HepG2 (cell line): Measurements from ENCODE around the gene ABCC10. TPM values are rescaled to one million over a fixed set of nuclear protein-coding genes. Genes with fewer than 3 reads are reported as not detected.

Experiments
- ATAC-seq: fragments of 200-7000 bp; cut with Tn5 transposase; 3 replicates; pipeline ENCODE4 v1.9.1; 2020; ENCODE audit warnings: mild to moderate bottlenecking, moderate library complexity
- BruUV-seq: library from RNA; stranded (reverse); fragments of 400-500 nt; replicated peaks from 2 replicates; lab custom pipeline; 2021; lab: Mats Ljungman, UMichigan
- CTCF ChIA-PET: fragments of 300-600 bp; formaldehyde crosslinking; extraction: SDS; loops from one replicate; lab custom pipeline; 2021; ENCODE audit warnings: low total read pairs, inconsistent platforms, low intra/inter-chr PET ratio; lab: Yijun Ruan, JAX
- POLR2A ChIA-PET: fragments of 350-600 bp; sonication (Branson Sonifier 250); formaldehyde crosslinking; loops from one replicate; lab custom pipeline; 2020; ENCODE audit warnings: antibody characterized with exemption, inconsistent platforms; lab: Yijun Ruan, JAX
- DNase-seq: peaks from one replicate; pipeline ENCODE4 v3.0.0-alpha.2; 2015; ENCODE audit warnings: low spot score
- FAIRE-seq: peaks from 3 replicates; lab custom pipeline; 2011; peaks lifted over from hg19 to GRCh38; lab: Jason Lieb, UNC
- H2AFZ ChIP-seq: one replicate; pipeline ENCODE4 v1.6.1; 2011; ENCODE audit warnings: low read length, inconsistent platforms
- H3K27ac ChIP-seq: fragments of 300-600 bp; 3 replicates; pipeline ENCODE4 v1.8.0; 2011; ENCODE audit warnings: mixed run types, mild to moderate bottlenecking, mixed read lengths, low read length, inconsistent platforms; ENCODE audit not compliant: insufficient read depth; ENCODE audit errors: extremely low read length
- H3K27me3 ChIP-seq, 2 experiments: fragments of 200-600 bp in 1 of 2; 2 replicates in 1 of 2; 3 replicates in 1 of 2; pipeline versions ENCODE4 v1.6.0 to v1.8.0; 2011; ENCODE audit warnings: low read length in 2 of 2, mild to moderate bottlenecking in 2 of 2, moderate library complexity in 2 of 2, inconsistent platforms in 1 of 2; ENCODE audit not compliant: insufficient read depth in 2 of 2, control insufficient read depth in 1 of 2
- H3K36me3 ChIP-seq, 2 experiments: fragments of 200-600 bp in 1 of 2; replicated peaks in 1 of 2; 2 replicates in 1 of 2; 3 replicates in 1 of 2; pipeline versions ENCODE4 v1.5.1 to v1.8.0; 2011; ENCODE audit warnings: low read length in 2 of 2, inconsistent platforms in 1 of 2; ENCODE audit not compliant: insufficient read depth in 2 of 2, control insufficient read depth in 1 of 2
- H3K4me1 ChIP-seq: 2 replicates; pipeline ENCODE4 v1.5.1; 2012; ENCODE audit warnings: low read length, inconsistent platforms; ENCODE audit not compliant: insufficient read depth
- H3K4me2 ChIP-seq: 2 replicates; pipeline ENCODE4 v1.6.0; 2011; ENCODE audit warnings: low read depth, low read length, inconsistent platforms
- H3K4me3 ChIP-seq, 3 experiments: fragments of 200-600 bp in 1 of 3; sonication (generic), shearing (Covaris generic) in 1 of 3; replicated peaks in 1 of 3; 2 replicates each; pipeline ENCODE4 v1.5.1; 2011 to 2016; ENCODE audit warnings: low read length in 3 of 3, inconsistent platforms in 2 of 3, low read depth in 2 of 3, mild to moderate bottlenecking in 2 of 3, control low read depth in 1 of 3, mixed read lengths in 1 of 3; ENCODE audit not compliant: insufficient read depth in 1 of 3
- H3K79me2 ChIP-seq: one replicate; pipeline ENCODE4 v1.6.1; 2011; ENCODE audit warnings: low read length, inconsistent platforms; ENCODE audit not compliant: insufficient read depth
- H3K9ac ChIP-seq: 2 replicates; pipeline ENCODE4 v1.6.0; 2011; ENCODE audit warnings: mild to moderate bottlenecking, low read depth, low read length, inconsistent platforms; ENCODE audit not compliant: insufficient read depth
- H3K9me3 ChIP-seq: 2 replicates; pipeline ENCODE4 v1.5.1; 2012; ENCODE audit warnings: mild to moderate bottlenecking, low read length
- H4K20me1 ChIP-seq: 2 replicates; pipeline ENCODE4 v1.6.0; 2011; ENCODE audit warnings: inconsistent platforms, mild to moderate bottlenecking, low read length, moderate library complexity; ENCODE audit not compliant: insufficient read depth
- BATF2 ChIP-seq: sonication (generic); formaldehyde crosslinking; IDR thresholded peaks from 2 replicates; pipeline ENCODE4 v1.8.0; 2022; ENCODE audit warnings: mild to moderate bottlenecking, missing genetic modification reagents, moderate library complexity
- CAMTA2 ChIP-seq: sonication (generic); formaldehyde crosslinking; IDR thresholded peaks from 2 replicates; pipeline ENCODE4 v1.4.0; 2020; ENCODE audit warnings: mild to moderate bottlenecking, missing genetic modification reagents, borderline replicate concordance
- CHCHD3 ChIP-seq: sonication (generic); formaldehyde crosslinking; IDR thresholded peaks from 2 replicates; pipeline ENCODE4 v1.8.0; 2022; ENCODE audit warnings: mild to moderate bottlenecking, missing genetic modification reagents, moderate library complexity
- CREB3 ChIP-seq: sonication (generic); formaldehyde crosslinking; IDR thresholded peaks from 2 replicates; pipeline ENCODE4 v1.5.0; 2020; ENCODE audit warnings: missing genetic modification reagents
- ESRRA ChIP-seq: sonication (generic); formaldehyde crosslinking; IDR thresholded peaks from 2 replicates; pipeline ENCODE4 v1.5.1; 2020; ENCODE audit warnings: mild to moderate bottlenecking, low read depth, missing genetic modification reagents
- HOMEZ ChIP-seq: IDR thresholded peaks from 2 replicates; pipeline ENCODE4 v1.6.1; 2016; ENCODE audit warnings: low read depth
- NFIC ChIP-seq: IDR thresholded peaks from 2 replicates; pipeline ENCODE4 v1.6.1; 2012; ENCODE audit warnings: mild to moderate bottlenecking, low read length, inconsistent platforms
- SP140L ChIP-seq: sonication (generic); formaldehyde crosslinking; IDR thresholded peaks from 2 replicates; pipeline ENCODE4 v1.4.0; 2020; ENCODE audit warnings: missing genetic modification reagents, borderline replicate concordance
- ZNF678 ChIP-seq: sonication (generic); formaldehyde crosslinking; IDR thresholded peaks from 2 replicates; pipeline ENCODE4 v1.4.0; 2020; ENCODE audit warnings: mild to moderate bottlenecking, missing genetic modification reagents
- ZNF878 ChIP-seq: sonication (generic); formaldehyde crosslinking; IDR thresholded peaks from 2 replicates; pipeline ENCODE4 v1.8.1; 2023; ENCODE audit warnings: mild to moderate bottlenecking, missing genetic modification reagents, moderate library complexity
- WGBS: methylation state at CpG from one replicate; pipeline ENCODE4 v1.1.6; 2017; ENCODE audit warnings: low lambda C conversion rate; 5-methylcytosine and 5-hydroxymethylcytosine counted together
- in situ Hi-C: cut with HindIII; loops from 2 replicates; pipeline ENCODE4 v1.10.0; 2017; ENCODE audit warnings: low pct_unique_long_range_greater_than_20kb; ENCODE audit not compliant: extremely low pct_ligation_motif_present
- intact Hi-C: fragments of 100-400 bp; cut with micrococcal nuclease; formaldehyde crosslinking; loops from one replicate; pipeline ENCODE4 v1.10.0; 2022; ENCODE audit not compliant: unreplicated experiment
- polyA plus RNA-seq, 8 experiments: library from polyadenylated mRNA; depleted of rRNA in 3 of 8; stranded (reverse) in 7 of 8; unstranded in 1 of 8; fragments of >200 nt; fragmentation: Illumina TruSeq in 4 of 8; extraction: Trizol in 4 of 8; gene quantifications; 2 replicates each; pipeline versions ENCODE4 v1.2.1 to v1.2.3, GENCODE V29; 2011 to 2016; ENCODE audit warnings: low read depth in 4 of 8, missing spikeins in 1 of 8, mixed read lengths in 1 of 8; ENCODE audit not compliant: insufficient read depth in 1 of 8
- total RNA-seq, 5 experiments: library from RNA; depleted of rRNA; stranded (reverse); fragments of >200 nt; fragmentation: Illumina TruSeq; extraction: Trizol; gene quantifications; 2 replicates each; pipeline ENCODE4 v1.2.3, GENCODE V29; 2016; ENCODE audit warnings: low read depth in 1 of 5

The ABCC10 gene
- total and polyA plus RNA-seq, 2 of the 13 experiments (the other 11 are each of a cell fraction or from before 2014, with no cell fraction given), result 16.0 to 24.3 TPM

GRCh38 chr6:43436577-43437282 lies 9.4 kb downstream of the ABCC10 start (continued):
- TF ChIP-seq CREB3 (CRISPR knock-in tag), result no peak
- peak; percentile 89 for TF ChIP-seq ZNF878
- TF ChIP-seq HOMEZ (CRISPR knock-in tag), result peak; percentile 82
- TF ChIP-seq NFIC, result peak; percentile 99
- 0 out of 2 replicates have a peak, but pooled peaks have one; percentile 34 for TF ChIP-seq SP140L
- TF ChIP-seq ZNF678 (CRISPR knock-in tag), result no peak
- no peak for TF ChIP-seq CHCHD3 (CRISPR knock-in tag)
- no peak for TF ChIP-seq BATF2
- TF ChIP-seq, all 625 proteins: peak for 193

- Histone ChIP-seq H3K4me3 (no peak overlapping the region), H3K36me3 (peaks cover 8 to 16% of the 10 kb centered on the region in 2 experiments), H3K27me3 (no peaks in the 10 kb centered on the region), H3K79me2 (no peaks in the 10 kb centered on the region), H2AFZ (no peak overlapping the region), H3K27ac (peak overlapping the region; percentile 63), H3K9ac (no peak overlapping the region; the same call in 1 of the 2 replicates), H3K4me1 (peaks cover 34% of the 10 kb centered on the region), H3K9me3 (no peaks in the 10 kb centered on the region), H3K4me2 (no peak overlapping the region), H4K20me1 (no peaks in the 10 kb centered on the region)
- ATAC-seq (no peak), DNase-seq (no peak), FAIRE-seq (no peak)
- 84% methylated on average over 4 of the region's 4 CpGs for WGBS
- 0 out of 2 replicates have a peak, but pooled peaks have one; percentile 52 for TF ChIP-seq CAMTA2 (CRISPR knock-in tag)
- TF ChIP-seq ESRRA (CRISPR knock-in tag), result no peak
- in situ Hi-C loops (no loop called here), intact Hi-C loops (loop anchor here (10.0 kb wide), 1 partner anchor 57 kb away; no protein-coding TSS in a partner anchor)
- POLR2A ChIA-PET, result interaction anchor here (0.7 to 4.5 kb wide), 18 partner anchors 11 to 256 kb away, joined by 3 to 63 read pairs (median 6); partner anchors contain the start of genes ABCC10, CUL9, DLK2 and LRRC73
- CTCF ChIA-PET, result no interaction called here
- no TSS peak for BruUV-seq
Observed at GRCh38 chr6:43437700-43438099, 10.4 kb downstream of the ABCC10 start.
